Stimulated activated naive CD8-positive, alpha-beta T cell treated with anti-CD3 and anti-CD28 coated beads, Interleukin-15, amount 100 ng/mL, for 72 hours (primary cell): ENCODE data around the gene DOCK4.
A peak's percentile ranks its signal among the peaks of the same experiment; 100 is the strongest.

Experiments
- ATAC-seq: fragments of 150-1000 bp; cut with Tn5 transposase; 2 replicates; pipeline ENCODE4 v1.10.0; 2021; ENCODE audit warnings: mild to moderate bottlenecking, moderate library complexity
- DNase-seq, 2 donors: peaks; one replicate each; pipeline ENCODE4 v3.0.0; 2021 to 2022
- H3K27ac Mint-ChIP-seq, 2 donors: one replicate each; pipeline ENCODE4 v1.8.0; 2022; ENCODE audit warnings: mild to moderate bottlenecking in 2 of 2, mixed read lengths in 2 of 2, moderate library complexity in 2 of 2
- H3K27me3 Mint-ChIP-seq: one replicate; pipeline ENCODE4 v1.8.0; 2022; ENCODE audit warnings: mixed read lengths
- H3K4me1 Mint-ChIP-seq: one replicate; pipeline ENCODE4 v1.8.0; 2022; ENCODE audit warnings: mild to moderate bottlenecking, mixed read lengths
- H3K4me3 Mint-ChIP-seq, 2 donors: one replicate each; pipeline ENCODE4 v1.8.0; 2022; ENCODE audit warnings: mild to moderate bottlenecking in 2 of 2, mixed read lengths in 2 of 2, moderate library complexity in 1 of 2
- H3K9me3 Mint-ChIP-seq, 2 donors: one replicate each; pipeline ENCODE4 v1.8.0; 2022; ENCODE audit warnings: mixed read lengths in 2 of 2

Gene DOCK4

GRCh38 chr7:112204499-112205342 is 1.5 kb downstream of the DOCK4 start:
- H3K27ac Mint-ChIP-seq: no peak overlapping the region

GRCh38 chr7:112203365-112203739 is 2.8 kb downstream of the DOCK4 start:
- H3K27me3 Mint-ChIP-seq: peaks cover 52% of the 10 kb centered on the region
- ATAC-seq (no peak), DNase-seq (no peak)
- peaks cover 25% of the 10 kb centered on the region for H3K4me1 Mint-ChIP-seq
- no peak overlapping the region for H3K27ac Mint-ChIP-seq
- H3K9me3 Mint-ChIP-seq: no peaks in the 10 kb centered on the region
- no peak overlapping the region for H3K4me3 Mint-ChIP-seq

More at GRCh38 chr7:112204499-112205342, 1.5 kb downstream of the DOCK4 start:
- peak overlapping the region; percentile 97 to 98 for H3K4me3 Mint-ChIP-seq
- DNase-seq (peak; percentile 9 to 17), ATAC-seq (no peak)
- peaks cover 45% of the 10 kb centered on the region for H3K27me3 Mint-ChIP-seq
- peaks cover 25% of the 10 kb centered on the region for H3K4me1 Mint-ChIP-seq
- no peaks in the 10 kb centered on the region for H3K9me3 Mint-ChIP-seq

- Mint-ChIP-seq H3K4me3 (no peak overlapping the region), H3K27me3 (peaks cover 58% of the 10 kb centered on the region)
- no peak for DNase-seq
These were observed 3.4 kb downstream of the DOCK4 start for GRCh38 chr7:112202816-112203215.

GRCh38 chr7:112201839-112202238 is 4.4 kb downstream of the DOCK4 start:
- DNase-seq (no peak), ATAC-seq (no peak)
- H3K9me3 Mint-ChIP-seq: no peaks in the 10 kb centered on the region
- H3K4me1 Mint-ChIP-seq: peaks cover 20% of the 10 kb centered on the region
- H3K27me3 Mint-ChIP-seq: peaks cover 63% of the 10 kb centered on the region
- no peak overlapping the region for H3K27ac Mint-ChIP-seq
- H3K4me3 Mint-ChIP-seq: no peak overlapping the region

More at GRCh38 chr7:112202816-112203215, 3.4 kb downstream of the DOCK4 start:
- Mint-ChIP-seq H3K9me3 (no peaks in the 10 kb centered on the region), H3K27ac (no peak overlapping the region), H3K4me1 (peaks cover 22% of the 10 kb centered on the region)
- ATAC-seq: no peak

- no peak for ATAC-seq
- peaks cover 65% of the 10 kb centered on the region for H3K27me3 Mint-ChIP-seq
- peaks cover 20% of the 10 kb centered on the region for H3K4me1 Mint-ChIP-seq
These were observed 4.8 kb downstream of the DOCK4 start for GRCh38 chr7:112201411-112201810.

GRCh38 chr7:112199672-112200071 is 6.5 kb downstream of the DOCK4 start:
- ATAC-seq: no peak
- peaks cover 72% of the 10 kb centered on the region for H3K27me3 Mint-ChIP-seq

More at GRCh38 chr7:112201411-112201810, 4.8 kb downstream of the DOCK4 start:
- Mint-ChIP-seq H3K9me3 (no peaks in the 10 kb centered on the region), H3K4me3 (no peak overlapping the region), H3K27ac (no peak overlapping the region)
- no peak for DNase-seq

GRCh38 chr7:112199035-112199655 is 7.1 kb downstream of the DOCK4 start:
- H3K27ac Mint-ChIP-seq: no peak overlapping the region
- DNase-seq: no peak
- H3K27me3 Mint-ChIP-seq: peaks cover 69% of the 10 kb centered on the region
- peak; percentile 77 for ATAC-seq
- H3K9me3 Mint-ChIP-seq: no peaks in the 10 kb centered on the region
- no peak overlapping the region for H3K4me3 Mint-ChIP-seq
- H3K4me1 Mint-ChIP-seq: peaks cover 6% of the 10 kb centered on the region

More at GRCh38 chr7:112199672-112200071, 6.5 kb downstream of the DOCK4 start:
- H3K9me3 Mint-ChIP-seq: no peaks in the 10 kb centered on the region
- H3K27ac Mint-ChIP-seq: no peak overlapping the region
- H3K4me1 Mint-ChIP-seq: peaks cover 12% of the 10 kb centered on the region
- DNase-seq: no peak
- H3K4me3 Mint-ChIP-seq: no peak overlapping the region

GRCh38 chr7:112197322-112197721 is 8.9 kb downstream of the DOCK4 start:
- peaks cover 68% of the 10 kb centered on the region for H3K27me3 Mint-ChIP-seq
- H3K9me3 Mint-ChIP-seq: peaks cover 0 to 5% of the 10 kb centered on the region in 2 donors
- DNase-seq (no peak), ATAC-seq (no peak)
- no peaks in the 10 kb centered on the region for H3K4me1 Mint-ChIP-seq
- H3K27ac Mint-ChIP-seq: no peak overlapping the region
- H3K4me3 Mint-ChIP-seq: no peak overlapping the region

GRCh38 chr7:112195717-112196116 is 10.5 kb downstream of the DOCK4 start:
- H3K27ac Mint-ChIP-seq: no peak overlapping the region
- peaks cover 0 to 5% of the 10 kb centered on the region in 2 donors for H3K9me3 Mint-ChIP-seq
- no peak overlapping the region for H3K4me3 Mint-ChIP-seq
- no peak for DNase-seq
- peaks cover 53% of the 10 kb centered on the region for H3K27me3 Mint-ChIP-seq
- no peak for ATAC-seq
- no peaks in the 10 kb centered on the region for H3K4me1 Mint-ChIP-seq

GRCh38 chr7:112193915-112194502 is 12.2 kb downstream of the DOCK4 start:
- Mint-ChIP-seq H3K9me3 (peaks cover 0 to 5% of the 10 kb centered on the region in 2 donors), H3K27ac (no peak overlapping the region), H3K27me3 (peaks cover 53% of the 10 kb centered on the region), H3K4me1 (no peaks in the 10 kb centered on the region), H3K4me3 (no peak overlapping the region)
- DNase-seq (no peak), ATAC-seq (no peak)

- no peak for ATAC-seq
These were observed 13.7 kb downstream of the DOCK4 start for GRCh38 chr7:112192236-112193154.

GRCh38 chr7:112190120-112190519 is 16.1 kb downstream of the DOCK4 start:
- Mint-ChIP-seq H3K27ac (no peak overlapping the region), H3K4me3 (no peak overlapping the region), H3K27me3 (peaks cover 22% of the 10 kb centered on the region), H3K9me3 (peaks cover 0 to 5% of the 10 kb centered on the region in 2 donors), H3K4me1 (no peaks in the 10 kb centered on the region)
- ATAC-seq (no peak), DNase-seq (no peak)

More at GRCh38 chr7:112192236-112193154, 13.7 kb downstream of the DOCK4 start:
- no peak for DNase-seq
- Mint-ChIP-seq H3K9me3 (peaks cover 0 to 5% of the 10 kb centered on the region in 2 donors), H3K4me3 (no peak overlapping the region), H3K4me1 (no peaks in the 10 kb centered on the region), H3K27ac (no peak overlapping the region), H3K27me3 (peaks cover 39% of the 10 kb centered on the region)

GRCh38 chr7:112189691-112190090 is 16.5 kb downstream of the DOCK4 start:
- Mint-ChIP-seq H3K4me1 (no peaks in the 10 kb centered on the region), H3K4me3 (no peak overlapping the region)
- no peak for ATAC-seq

GRCh38 chr7:112188257-112188656 is 17.9 kb downstream of the DOCK4 start:
- Mint-ChIP-seq H3K27ac (no peak overlapping the region), H3K9me3 (no peaks in the 10 kb centered on the region), H3K4me1 (no peaks in the 10 kb centered on the region), H3K4me3 (no peak overlapping the region), H3K27me3 (peaks cover 8% of the 10 kb centered on the region)
- ATAC-seq (no peak), DNase-seq (no peak)

More at GRCh38 chr7:112189691-112190090, 16.5 kb downstream of the DOCK4 start:
- no peak for DNase-seq
- no peak overlapping the region for H3K27ac Mint-ChIP-seq
- peaks cover 0 to 5% of the 10 kb centered on the region in 2 donors for H3K9me3 Mint-ChIP-seq
- H3K27me3 Mint-ChIP-seq: peaks cover 18% of the 10 kb centered on the region

- Mint-ChIP-seq H3K27ac (no peak overlapping the region), H3K4me1 (no peaks in the 10 kb centered on the region), H3K9me3 (no peaks in the 10 kb centered on the region), H3K4me3 (no peak overlapping the region), H3K27me3 (peaks cover 8% of the 10 kb centered on the region)
- no peak for ATAC-seq
- DNase-seq: no peak
These were observed 19.9 kb downstream of the DOCK4 start for GRCh38 chr7:112186300-112186699.
